Fibroblast of mammary gland (primary cell): ENCODE data around the gene AGMAT.

Experiments
- DNase-seq: peaks from one replicate; pipeline ENCODE4 v3.0.0-alpha.2; 2010; ENCODE audit warnings: low read depth
- H3K4me3 ChIP-seq: 2 replicates; pipeline ENCODE4 v1.5.1; 2011; ENCODE audit warnings: low read depth, mild to moderate bottlenecking, low read length, moderate library complexity; ENCODE audit not compliant: control insufficient read depth
- TF ChIP-seq, protein P1 (sequence below): conservative IDR thresholded peaks from 2 replicates; pipeline ENCODE4 v1.5.1; 2011; ENCODE audit warnings: low read depth, low read length, inconsistent platforms; ENCODE audit not compliant: control insufficient read depth, insufficient read depth

Gene AGMAT

DNA sequence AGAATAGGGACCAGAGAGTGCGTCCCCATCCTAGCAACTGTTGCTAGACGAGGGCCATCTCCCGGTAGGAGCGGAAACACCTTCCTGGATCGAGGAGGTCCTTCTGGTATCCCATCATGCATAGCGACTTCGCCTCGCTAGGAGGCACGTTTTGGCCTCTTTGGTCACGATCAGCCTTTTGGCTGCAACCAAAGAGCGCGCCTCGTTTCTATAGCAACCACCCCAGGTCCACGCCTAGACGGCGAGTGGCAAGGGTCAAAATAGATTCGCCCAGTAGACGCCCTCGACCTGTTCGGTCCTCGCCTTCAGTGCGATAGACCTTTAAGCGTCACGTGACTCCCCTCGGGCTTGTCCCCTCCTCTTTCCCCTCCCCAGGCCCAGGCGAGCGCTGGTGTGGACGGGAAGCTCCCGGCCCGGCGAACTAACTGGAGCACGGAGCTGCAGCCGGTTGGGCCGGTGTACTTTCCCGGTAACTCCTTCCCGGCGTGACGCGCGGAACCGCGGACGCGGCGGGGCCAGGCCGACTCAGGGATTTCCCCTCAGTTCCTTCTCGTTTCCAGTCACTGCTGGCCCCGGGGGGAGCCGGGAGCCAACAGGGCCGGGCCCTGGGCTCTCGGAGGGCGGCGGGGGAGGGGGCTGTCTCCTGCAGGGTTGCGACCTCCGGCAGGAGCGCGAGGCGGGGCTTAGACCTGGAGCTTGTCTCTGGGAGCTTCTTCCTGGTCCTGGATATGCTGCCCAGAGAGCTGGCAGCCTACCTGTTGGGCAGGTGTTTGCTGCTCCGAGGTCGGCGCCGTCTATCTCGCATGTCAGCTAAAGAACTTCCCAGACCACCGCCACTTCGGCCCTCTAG, 58.1 kb downstream of the AGMAT start, which contains the start of gene DNAJC16:
Gene DNAJC16, plus strand, starts transcription at position 359 of the 850 bp plus-strand sequence. CDS start 2,258 bp downstream, outside the sequence.
- TF ChIP-seq, protein P1, sequence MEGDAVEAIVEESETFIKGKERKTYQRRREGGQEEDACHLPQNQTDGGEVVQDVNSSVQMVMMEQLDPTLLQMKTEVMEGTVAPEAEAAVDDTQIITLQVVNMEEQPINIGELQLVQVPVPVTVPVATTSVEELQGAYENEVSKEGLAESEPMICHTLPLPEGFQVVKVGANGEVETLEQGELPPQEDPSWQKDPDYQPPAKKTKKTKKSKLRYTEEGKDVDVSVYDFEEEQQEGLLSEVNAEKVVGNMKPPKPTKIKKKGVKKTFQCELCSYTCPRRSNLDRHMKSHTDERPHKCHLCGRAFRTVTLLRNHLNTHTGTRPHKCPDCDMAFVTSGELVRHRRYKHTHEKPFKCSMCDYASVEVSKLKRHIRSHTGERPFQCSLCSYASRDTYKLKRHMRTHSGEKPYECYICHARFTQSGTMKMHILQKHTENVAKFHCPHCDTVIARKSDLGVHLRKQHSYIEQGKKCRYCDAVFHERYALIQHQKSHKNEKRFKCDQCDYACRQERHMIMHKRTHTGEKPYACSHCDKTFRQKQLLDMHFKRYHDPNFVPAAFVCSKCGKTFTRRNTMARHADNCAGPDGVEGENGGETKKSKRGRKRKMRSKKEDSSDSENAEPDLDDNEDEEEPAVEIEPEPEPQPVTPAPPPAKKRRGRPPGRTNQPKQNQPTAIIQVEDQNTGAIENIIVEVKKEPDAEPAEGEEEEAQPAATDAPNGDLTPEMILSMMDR, result peak; percentile 30
- peak within 1 kb of the TSS; percentile 79 for H3K4me3 ChIP-seq
- peak; percentile 100 for DNase-seq

DNA sequence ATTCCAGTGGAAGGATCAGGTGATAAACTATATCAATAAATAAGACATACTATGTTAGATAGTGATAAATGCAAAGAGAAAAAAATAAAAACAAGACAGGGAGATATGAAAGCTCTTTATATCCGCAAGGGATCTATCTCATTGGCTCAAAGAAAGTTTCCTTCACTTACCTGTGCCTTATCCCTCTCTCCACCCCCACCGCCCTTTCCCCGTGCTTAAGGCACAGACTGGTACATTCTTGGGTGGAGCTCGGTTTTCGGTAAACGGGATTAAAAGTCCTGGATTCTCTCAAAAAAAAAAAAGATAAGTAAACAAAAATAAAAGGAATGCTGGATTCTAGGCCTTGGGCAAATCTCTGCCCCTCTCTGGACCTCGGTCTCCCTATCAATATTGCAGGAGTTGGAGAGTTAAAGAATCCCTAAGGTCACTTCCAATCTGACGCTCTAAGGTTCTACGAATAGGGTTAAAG, 58.8 kb downstream of the AGMAT start:
- TF ChIP-seq, protein P1, result no peak
- DNase-seq, result no peak
- peak overlapping the region; percentile 42 for H3K4me3 ChIP-seq

DNA sequence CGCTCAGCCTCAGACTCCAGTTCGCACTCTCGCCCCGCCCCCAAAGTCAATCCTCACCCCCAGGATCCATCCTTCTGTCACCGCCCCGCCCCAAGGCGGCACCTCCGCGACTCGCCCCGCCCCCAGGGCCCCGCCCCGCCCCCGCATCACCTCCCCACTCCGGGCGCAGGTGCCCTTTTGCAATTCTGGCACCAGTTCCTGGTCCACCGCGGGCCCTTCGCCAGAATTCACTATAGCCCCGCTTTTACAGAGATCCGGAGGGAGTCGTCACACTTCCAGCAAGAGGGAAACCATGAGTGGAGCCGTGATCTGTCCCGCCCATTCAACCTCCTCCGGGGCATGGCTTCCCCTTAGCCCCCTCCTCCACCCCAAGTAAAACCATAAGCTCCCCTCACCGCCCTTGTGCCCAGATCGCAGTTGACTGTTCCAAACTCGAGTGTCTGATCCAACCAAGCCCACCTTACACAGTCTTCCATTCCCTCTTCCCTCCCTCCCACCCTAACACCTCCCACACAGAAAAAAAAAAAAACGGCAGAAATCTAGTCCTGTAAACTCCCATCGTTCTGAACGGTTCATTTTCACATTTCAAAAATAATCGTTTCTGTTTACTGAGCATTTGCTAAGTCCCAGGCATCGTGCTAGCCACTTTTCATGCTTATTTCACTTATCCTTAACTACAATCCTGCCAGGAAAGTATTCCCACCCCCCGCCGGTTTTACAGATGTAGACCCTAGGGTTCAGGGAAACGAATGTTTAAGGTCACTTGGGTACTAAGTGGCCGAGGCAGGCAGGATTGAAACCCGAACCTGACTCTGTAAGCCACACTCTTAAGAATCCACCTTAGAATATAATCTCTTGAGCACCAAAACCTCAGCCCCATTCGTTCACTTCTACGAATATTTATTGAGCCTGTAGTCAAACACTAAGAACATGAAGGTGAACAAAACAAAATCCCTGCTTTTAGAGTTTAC, 59.5 kb downstream of the AGMAT start:
- H3K4me3 ChIP-seq, result peak overlapping the region; percentile 79
- TF ChIP-seq, protein P1, result no peak
- peak; percentile 3 for DNase-seq

DNA sequence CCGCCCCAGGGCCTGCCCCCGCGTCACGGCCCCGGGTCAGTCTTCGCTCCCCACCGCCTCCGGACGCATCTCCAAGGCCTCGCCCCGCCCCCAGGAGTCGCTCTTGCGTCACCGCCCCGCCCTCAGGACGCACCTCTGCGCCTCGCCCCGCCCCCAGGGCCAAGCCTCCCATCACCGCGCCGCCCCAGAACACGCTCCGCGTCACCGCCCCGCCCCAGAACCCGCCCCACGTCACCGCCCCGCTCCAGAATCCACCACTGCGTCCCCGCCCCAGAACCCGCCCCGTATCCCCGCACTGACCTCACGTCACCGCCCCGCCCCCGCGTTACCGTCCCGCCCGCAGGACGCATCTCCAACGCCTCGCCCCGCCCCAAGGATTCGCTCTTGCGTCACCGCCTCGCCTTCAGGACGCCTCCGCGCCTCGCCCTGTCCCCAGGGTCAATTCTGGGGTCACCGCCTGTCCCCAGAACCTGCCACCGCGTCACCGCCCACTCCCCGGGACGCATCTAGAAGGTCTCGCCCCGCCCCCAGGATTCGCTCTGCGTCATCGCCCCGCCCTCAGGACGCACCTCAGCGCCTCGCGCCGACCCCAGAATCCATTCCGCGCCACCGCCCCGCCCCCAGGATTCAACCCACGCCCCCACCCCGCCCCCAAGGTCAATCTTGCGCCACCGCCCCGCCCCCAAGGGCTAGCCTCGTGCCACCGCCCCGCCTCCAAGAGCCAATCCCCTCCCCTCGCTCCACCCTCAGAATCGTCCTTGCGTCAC, 60.4 kb downstream of the AGMAT start:
- peak; percentile 98 for DNase-seq

DNA sequence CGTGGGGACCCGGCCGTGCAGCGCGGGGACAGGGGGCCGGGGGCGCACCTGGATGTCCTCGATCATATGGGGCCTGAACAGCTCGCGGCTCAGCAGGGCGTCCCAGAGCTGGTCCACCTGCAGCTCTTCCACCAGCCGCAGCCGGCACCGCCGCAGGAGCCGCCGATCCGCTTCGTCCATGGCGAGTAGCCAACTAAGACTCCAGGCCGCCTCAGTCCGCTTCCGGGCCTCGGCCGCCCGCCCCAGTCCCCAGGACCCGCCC, 60.9 kb downstream of the AGMAT start, which contains the start of gene CASP9:
Gene CASP9, minus strand, starts transcription at position 195 of the 262 bp plus-strand sequence. Its CDS starts 15 bp downstream, at position 180.
- no peak for DNase-seq
- TF ChIP-seq, protein P1, result no peak
- H3K4me3 ChIP-seq, result peak within 1 kb of the TSS; percentile 79

More for the DNA sequence above, 60.4 kb downstream of the AGMAT start:
- TF ChIP-seq, protein P1, result no peak
- H3K4me3 ChIP-seq, result peak overlapping the region; percentile 70
